Choroid plexus epithelial cell (primary cell): Measurements from ENCODE around the gene PSAP.
"Not testable (repeated sequence)": the region's sequence is repeated elsewhere in the genome, so short reads cannot be mapped to it uniquely, and the experiment has no call there.

Source experiments
- DNase-seq: peaks from one replicate; pipeline ENCODE4 v3.0.0-alpha.2; 2010; ENCODE audit warnings: low read depth
- H3K4me3 ChIP-seq: 2 replicates; pipeline ENCODE4 v1.5.1; 2011; ENCODE audit warnings: low read depth, mild to moderate bottlenecking, control low read depth, low read length, moderate library complexity
- CTCF ChIP-seq: conservative IDR thresholded peaks from 2 replicates; pipeline ENCODE4 v1.5.1; 2011; ENCODE audit warnings: low read depth, mild to moderate bottlenecking, control low read depth, inconsistent platforms, low read length, moderate library complexity

The PSAP gene

GRCh38 chr10:71854031-71854430 is 3.0 kb upstream of the PSAP start:
- DNase-seq: peak; percentile 57
- TF ChIP-seq CTCF: no peak
- H3K4me3 ChIP-seq: no peak overlapping the region

DNA sequence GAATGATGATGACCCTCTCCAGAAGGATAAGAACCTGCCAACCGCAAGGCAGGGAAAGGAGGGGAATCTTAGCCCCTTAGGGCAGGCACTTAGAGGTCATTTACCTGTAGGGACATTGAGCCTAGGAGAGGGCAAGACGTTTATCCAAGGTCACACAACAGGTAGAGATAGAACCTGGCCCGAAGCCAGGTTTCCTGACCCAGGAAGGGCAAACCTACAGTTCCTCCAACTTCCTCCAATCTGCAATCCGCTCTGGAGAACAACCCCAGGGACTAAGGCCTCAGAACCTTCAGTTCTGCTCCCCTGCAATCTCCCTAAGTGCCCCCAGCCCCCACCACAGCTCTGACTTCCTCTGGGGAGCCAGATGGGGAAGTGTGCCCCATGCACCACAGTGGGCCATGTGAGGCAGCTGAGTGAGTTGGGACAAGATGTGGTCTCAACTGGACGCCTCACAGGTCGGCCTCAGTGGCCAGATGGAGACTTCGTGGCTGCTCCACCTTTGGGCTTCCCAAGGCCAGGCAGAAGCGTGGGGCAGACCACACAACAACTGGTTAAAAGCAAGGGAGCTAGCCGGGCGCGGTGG is 1.4 kb upstream of the PSAP start:
- DNase-seq: no peak
- no peak overlapping the region for H3K4me3 ChIP-seq
- TF ChIP-seq CTCF: no peak

- not testable (repeated sequence) for DNase-seq
- H3K4me3 ChIP-seq: peak overlapping the region; percentile 33
Observed at GRCh38 chr10:71851465-71852095, 529 bp upstream of the PSAP start.

DNA sequence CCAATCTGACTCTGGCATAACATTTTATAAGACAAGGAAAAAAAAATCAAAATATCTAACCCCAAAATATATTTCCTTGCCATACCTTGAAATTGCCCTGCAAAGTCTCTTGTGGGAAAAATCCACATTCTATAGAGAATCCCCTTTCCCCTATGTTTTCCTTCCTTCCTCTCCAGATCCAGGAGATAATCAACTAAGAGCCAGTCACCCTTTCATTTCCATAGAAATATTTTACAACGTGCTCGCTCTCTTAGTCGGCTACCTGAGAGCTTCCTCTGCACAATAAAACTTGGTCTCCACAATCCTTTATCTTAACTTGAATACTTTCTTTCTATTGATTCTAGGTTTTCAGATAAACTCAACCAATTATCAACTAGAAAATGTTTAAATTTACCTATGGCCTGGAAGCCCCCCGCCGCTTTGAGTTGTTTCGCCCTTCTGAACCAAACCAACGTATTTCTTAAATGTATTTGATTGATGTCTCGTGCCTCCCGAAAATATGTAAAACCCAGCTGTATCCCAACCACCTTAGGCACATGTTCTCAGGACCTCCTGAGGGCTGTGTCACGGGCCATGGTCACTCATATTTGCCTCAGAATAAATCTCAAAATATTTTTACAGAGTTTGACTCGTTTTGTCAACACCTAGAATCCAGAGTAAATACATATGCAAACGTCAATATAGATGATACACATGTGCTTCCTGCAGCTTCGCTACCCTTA is 869 bp downstream of the PSAP start:
- no peak for TF ChIP-seq CTCF
- no peak for DNase-seq

GRCh38 chr10:71849461-71849908 is 1.6 kb downstream of the PSAP start:
- peak overlapping the region; percentile 100 for H3K4me3 ChIP-seq
- no peak for DNase-seq
- TF ChIP-seq CTCF: no peak

More for the DNA sequence above, 869 bp downstream of the PSAP start:
- peak overlapping the region; percentile 100 for H3K4me3 ChIP-seq

- H3K4me3 ChIP-seq: peak overlapping the region; percentile 100
- DNase-seq: no peak
- TF ChIP-seq CTCF: no peak
Observed at GRCh38 chr10:71848325-71849275, 2.5 kb downstream of the PSAP start.

DNA sequence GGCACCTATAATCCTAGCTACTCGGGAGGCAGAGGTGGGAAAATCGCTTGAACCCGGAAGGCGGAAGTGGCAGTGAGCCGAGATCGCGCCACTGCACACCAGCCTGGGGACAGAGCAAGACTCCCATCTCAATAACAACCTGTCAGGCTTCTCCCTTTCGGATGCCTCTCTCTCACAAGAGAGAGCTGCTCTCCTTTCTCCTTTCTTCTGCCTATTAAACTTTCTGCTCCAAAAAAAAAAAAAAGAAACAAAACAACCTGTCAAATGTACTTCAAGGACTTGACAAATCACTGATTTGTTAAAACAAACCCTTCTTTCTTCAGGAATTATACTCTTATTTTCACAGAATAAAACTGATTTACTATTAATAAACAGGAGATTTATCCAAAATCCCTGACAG is 3.6 kb downstream of the PSAP start:
- TF ChIP-seq CTCF: no peak
- no peak for DNase-seq
- no peak overlapping the region for H3K4me3 ChIP-seq
